Measurements from ENCODE around the gene GRIK1.

The GRIK1 gene

DNA sequence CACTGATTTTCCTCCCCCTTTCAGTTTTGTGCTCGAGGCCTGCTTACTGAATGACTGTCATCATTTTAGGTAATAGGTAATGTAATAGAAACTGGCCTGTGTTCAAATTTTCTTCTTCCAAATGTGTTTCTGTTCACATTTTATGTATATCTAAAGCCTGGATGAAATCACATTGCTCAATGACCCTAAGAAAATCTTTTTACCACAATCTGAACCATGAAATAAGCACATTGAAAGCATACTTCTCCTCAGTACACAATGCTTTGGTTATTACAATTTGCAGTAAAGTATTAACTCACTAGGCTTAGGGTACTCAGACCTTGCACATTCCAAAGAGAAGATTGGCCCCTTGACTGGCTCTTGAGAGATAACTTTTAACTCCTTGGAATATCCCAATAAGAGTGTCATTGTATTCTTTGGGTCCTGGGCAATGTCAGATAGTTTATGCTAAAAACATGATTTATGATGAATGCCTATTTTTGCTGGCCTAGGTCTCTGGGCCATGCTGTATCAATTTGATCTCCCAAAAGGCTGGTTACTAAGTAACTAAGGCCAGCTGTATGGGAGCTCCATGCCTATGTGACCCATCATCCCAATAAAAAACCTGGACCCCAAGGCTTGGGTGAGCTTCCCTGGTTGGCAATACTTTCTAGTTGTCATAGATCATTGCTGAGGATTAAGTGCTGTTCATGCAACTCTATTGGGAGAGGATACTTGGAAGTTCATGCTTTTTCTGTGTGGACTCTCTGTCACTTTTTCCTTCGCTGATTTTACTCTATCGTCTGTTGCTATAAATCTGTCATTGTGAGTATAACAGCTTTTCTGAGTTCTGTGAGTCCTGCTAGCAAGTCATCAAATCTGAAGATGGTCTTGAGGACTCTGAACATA lies 293.9 kb downstream of the GRIK1 start:
- H3K36me3 ChIP-seq (ENCODE audit: control insufficient read depth, insufficient read depth, low read length) = no peaks in the 10 kb centered on the region
- H3K4me3 ChIP-seq (ENCODE audit: low read depth, low read length) = no peak overlapping the region
- no peaks in the 10 kb centered on the region for H3K27me3 ChIP-seq (ENCODE audit: control insufficient read depth, insufficient read depth, low read length)
- no peak overlapping the region for H3K9ac ChIP-seq (ENCODE audit: low read length)
- no peaks in the 10 kb centered on the region for H3K9me3 ChIP-seq (ENCODE audit: control insufficient read depth, insufficient read depth, low read depth, low read length)
- H3K27ac ChIP-seq (ENCODE audit: low read depth, low read length) = no peak overlapping the region
- H3K4me1 ChIP-seq (ENCODE audit: control insufficient read depth, insufficient read depth, low read length) = no peaks in the 10 kb centered on the region

DNA sequence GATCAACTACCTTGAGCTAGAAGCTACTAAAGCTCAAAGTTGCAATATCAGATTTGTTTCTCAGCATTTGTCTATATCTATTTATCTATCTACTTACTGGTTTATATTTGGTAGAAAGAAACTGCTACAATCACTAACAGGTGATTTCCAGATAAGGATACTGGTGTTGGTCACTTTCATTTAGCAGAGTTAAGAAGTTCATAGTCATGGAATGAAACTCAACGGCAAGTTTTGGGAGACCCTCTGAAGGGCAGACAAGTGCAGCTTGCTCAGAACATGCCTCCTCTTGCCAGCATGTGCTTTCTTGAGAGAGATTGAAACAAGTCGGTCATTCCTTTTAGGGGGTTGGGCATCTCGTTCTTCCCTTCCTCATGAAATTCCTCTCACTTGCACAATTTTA lies 296.5 kb downstream of the GRIK1 start:
- no peaks in the 10 kb centered on the region for H3K27me3 ChIP-seq (ENCODE audit: control insufficient read depth, insufficient read depth, low read length)
- no peak overlapping the region for H3K27ac ChIP-seq (ENCODE audit: low read depth, low read length)
- H3K9ac ChIP-seq (ENCODE audit: low read length) = no peak overlapping the region
- H3K4me3 ChIP-seq (ENCODE audit: low read depth, low read length) = no peak overlapping the region
- H3K36me3 ChIP-seq (ENCODE audit: control insufficient read depth, insufficient read depth, low read length) = no peaks in the 10 kb centered on the region
- H3K9me3 ChIP-seq (ENCODE audit: control insufficient read depth, insufficient read depth, low read depth, low read length) = no peaks in the 10 kb centered on the region
- no peaks in the 10 kb centered on the region for H3K4me1 ChIP-seq (ENCODE audit: control insufficient read depth, insufficient read depth, low read length)

DNA sequence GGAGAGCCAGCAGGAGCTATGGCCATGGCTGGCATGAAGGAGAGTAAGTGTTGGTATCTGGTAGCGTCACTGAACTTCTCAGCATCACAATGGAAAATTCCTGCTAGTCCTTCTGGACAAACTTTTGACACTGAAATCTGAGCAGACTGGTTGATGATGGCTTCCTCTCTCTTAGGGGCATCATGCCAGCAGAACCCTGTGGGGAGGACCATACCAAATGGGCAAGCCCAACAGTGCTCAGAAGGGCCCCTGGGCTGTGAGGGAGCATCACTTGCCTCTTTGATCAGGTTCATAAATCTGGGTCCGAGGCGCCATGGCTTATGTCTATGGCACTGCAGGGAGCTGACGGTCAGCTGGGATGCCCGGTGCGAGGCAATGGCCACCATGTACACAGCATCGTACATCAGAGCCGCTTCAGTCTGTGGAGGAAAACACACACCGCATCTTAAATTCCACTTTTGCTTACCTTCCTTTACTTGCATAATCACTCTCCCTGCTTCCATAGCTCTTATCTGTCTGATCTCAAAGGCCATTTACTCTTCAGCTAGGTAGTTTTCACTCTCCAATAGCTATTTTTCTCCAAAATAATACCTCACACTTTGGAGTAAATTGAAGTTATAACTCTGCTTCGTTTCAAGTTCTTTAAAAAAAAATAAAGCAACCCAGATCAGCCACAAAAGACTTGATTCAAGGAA lies 297.1 kb downstream of the GRIK1 start:
- Histone ChIP-seq H3K4me3 (ENCODE audit: low read depth, low read length) (no peak overlapping the region), H3K27me3 (ENCODE audit: control insufficient read depth, insufficient read depth, low read length) (no peaks in the 10 kb centered on the region), H3K9me3 (ENCODE audit: control insufficient read depth, insufficient read depth, low read depth, low read length) (no peaks in the 10 kb centered on the region), H3K27ac (ENCODE audit: low read depth, low read length) (no peak overlapping the region), H3K9ac (ENCODE audit: low read length) (no peak overlapping the region), H3K36me3 (ENCODE audit: control insufficient read depth, insufficient read depth, low read length) (no peaks in the 10 kb centered on the region), H3K4me1 (ENCODE audit: control insufficient read depth, insufficient read depth, low read length) (no peaks in the 10 kb centered on the region)

DNA sequence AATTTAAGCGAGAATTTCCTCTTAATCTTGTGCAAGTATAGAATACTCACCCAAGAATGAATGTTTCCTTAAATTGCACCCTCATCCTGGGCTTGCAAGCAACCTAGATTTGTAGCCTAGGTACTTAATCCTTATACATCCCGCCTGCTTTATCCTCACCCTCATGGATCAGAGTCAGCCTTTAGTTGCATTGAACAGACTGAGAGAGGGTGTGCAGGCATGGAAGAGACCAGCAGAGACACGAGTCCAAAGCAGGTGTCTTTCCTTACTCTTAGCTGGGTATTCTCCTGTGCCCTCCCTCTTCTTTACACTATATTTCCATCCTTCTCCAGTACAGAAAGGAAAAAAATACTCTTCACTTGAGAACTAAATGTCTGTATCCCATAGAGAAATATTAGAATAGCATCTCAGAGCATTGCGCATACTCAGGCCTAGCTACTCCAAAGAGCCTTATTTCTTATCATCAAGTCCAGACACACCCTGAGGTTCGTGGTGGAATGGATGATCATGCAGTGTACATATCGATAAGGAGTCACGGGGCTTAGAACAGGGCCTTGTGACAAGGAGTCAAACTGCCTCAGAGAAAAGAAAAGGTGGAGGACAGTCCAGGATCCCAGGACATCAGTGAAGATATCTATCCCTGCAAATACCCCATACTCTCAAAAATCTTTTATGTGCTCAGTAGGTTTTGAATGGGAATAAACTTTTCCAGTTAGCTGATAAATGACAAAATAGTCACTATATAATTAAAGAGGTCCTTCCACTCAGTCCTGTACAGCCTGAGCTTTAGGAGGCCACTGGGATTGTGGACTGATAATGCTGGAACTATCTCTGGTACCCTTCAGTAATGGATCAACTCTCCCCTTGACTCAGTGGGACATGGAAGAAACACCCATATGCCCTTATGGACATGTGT lies 297.9 kb downstream of the GRIK1 start:
- Histone ChIP-seq H3K4me3 (ENCODE audit: low read depth, low read length) (no peak overlapping the region), H3K27ac (ENCODE audit: low read depth, low read length) (no peak overlapping the region), H3K27me3 (ENCODE audit: control insufficient read depth, insufficient read depth, low read length) (no peaks in the 10 kb centered on the region), H3K36me3 (ENCODE audit: control insufficient read depth, insufficient read depth, low read length) (no peaks in the 10 kb centered on the region), H3K4me1 (ENCODE audit: control insufficient read depth, insufficient read depth, low read length) (no peaks in the 10 kb centered on the region), H3K9ac (ENCODE audit: low read length) (no peak overlapping the region), H3K9me3 (ENCODE audit: control insufficient read depth, insufficient read depth, low read depth, low read length) (no peaks in the 10 kb centered on the region)

DNA sequence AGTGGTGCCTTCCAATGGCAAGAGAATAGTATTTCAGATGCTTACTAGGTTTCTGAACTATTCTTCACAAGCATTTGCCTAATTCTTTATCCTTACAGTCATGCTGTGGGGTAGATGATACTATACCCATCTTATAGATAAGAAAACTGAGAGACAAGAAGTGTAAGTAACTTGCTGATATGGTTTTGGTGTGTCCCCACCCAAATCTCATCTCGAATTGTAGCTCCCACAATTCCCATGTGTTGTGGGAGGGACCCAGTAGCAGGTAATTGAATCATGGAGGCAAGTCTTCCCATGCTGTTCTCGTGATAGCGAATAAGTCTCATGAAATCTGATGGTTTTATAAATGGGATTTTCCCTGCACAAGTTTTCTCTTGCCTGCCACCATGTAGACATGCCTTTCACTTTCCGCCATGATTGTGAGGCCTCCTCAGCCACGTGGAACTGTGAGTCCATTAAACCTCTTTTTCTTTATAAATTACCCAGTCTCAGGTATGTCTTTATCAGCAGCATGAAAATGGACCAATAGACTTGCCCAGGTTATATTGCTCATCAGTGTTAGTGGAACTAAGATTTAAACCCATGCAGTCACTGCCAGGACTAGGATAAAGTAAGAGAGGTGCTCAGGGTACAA lies 298.7 kb downstream of the GRIK1 start:
- Histone ChIP-seq H3K36me3 (ENCODE audit: control insufficient read depth, insufficient read depth, low read length) (no peaks in the 10 kb centered on the region), H3K9ac (ENCODE audit: low read length) (no peak overlapping the region), H3K27me3 (ENCODE audit: control insufficient read depth, insufficient read depth, low read length) (no peaks in the 10 kb centered on the region)

DNA sequence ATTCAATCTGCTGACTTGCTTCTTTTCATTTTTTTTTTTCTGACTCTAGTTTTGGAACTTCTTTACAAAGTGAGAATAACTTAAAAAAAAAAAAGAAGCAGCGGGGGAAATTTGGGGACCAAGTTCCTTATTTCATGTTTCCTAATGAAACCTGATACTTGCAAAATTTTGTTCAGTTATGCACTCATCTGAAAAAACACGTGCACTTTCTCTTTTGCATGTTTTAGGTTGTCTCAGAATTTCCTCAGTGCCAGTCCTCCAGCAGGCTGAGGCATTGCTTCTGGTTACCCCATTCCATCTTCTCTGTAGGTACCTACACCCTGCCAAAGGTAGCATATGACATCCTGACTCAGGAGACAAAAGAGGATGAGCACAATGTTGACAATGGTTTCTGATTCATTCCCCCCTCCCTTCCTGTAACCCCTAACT lies 299.7 kb downstream of the GRIK1 start:
- H3K36me3 ChIP-seq (ENCODE audit: control insufficient read depth, insufficient read depth, low read length) = no peaks in the 10 kb centered on the region
- H3K9me3 ChIP-seq (ENCODE audit: control insufficient read depth, insufficient read depth, low read depth, low read length) = no peaks in the 10 kb centered on the region
- no peak overlapping the region for H3K4me3 ChIP-seq (ENCODE audit: low read depth, low read length)
- H3K9ac ChIP-seq (ENCODE audit: low read length) = no peak overlapping the region
- no peaks in the 10 kb centered on the region for H3K27me3 ChIP-seq (ENCODE audit: control insufficient read depth, insufficient read depth, low read length)
- no peaks in the 10 kb centered on the region for H3K4me1 ChIP-seq (ENCODE audit: control insufficient read depth, insufficient read depth, low read length)
- no peak overlapping the region for H3K27ac ChIP-seq (ENCODE audit: low read depth, low read length)

More for the DNA sequence above, 298.7 kb downstream of the GRIK1 start:
- no peaks in the 10 kb centered on the region for H3K9me3 ChIP-seq (ENCODE audit: control insufficient read depth, insufficient read depth, low read depth, low read length)
- H3K27ac ChIP-seq (ENCODE audit: low read depth, low read length) = no peak overlapping the region
- H3K4me3 ChIP-seq (ENCODE audit: low read depth, low read length) = no peak overlapping the region
- H3K4me1 ChIP-seq (ENCODE audit: control insufficient read depth, insufficient read depth, low read length) = no peaks in the 10 kb centered on the region

DNA sequence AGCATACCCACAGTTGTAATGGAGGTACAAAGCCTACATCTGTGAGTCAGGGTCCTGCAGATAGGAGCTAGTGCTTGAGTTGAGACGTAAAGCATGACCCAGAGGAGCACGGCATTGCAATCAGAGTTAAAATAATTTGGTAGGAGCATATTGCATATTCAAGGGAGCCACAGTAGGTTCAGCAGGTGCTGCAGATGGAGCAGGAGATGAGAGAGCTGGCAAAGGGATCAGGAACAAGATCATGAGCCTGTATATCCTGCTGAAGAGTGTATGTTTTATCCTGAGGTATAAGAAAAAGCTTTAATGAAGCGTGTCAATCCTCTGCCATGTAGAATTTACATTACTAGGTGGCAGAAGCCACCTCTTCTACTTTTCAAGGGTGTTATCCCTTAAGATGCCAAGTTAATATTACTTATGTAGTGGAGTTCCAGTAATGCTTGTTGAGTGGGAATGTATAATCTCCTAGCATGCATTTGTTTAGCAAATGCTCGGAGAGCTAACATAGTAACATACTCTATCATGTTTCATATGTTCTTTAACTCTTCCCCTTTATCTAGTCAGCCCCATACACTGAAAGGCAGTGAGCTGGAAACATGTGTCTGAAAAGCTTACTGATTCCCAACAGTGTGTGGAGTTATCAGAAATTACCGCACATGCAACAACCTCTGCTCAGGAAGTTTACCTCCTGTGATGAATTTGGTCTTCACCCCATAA lies 300.3 kb downstream of the GRIK1 start:
- no peaks in the 10 kb centered on the region for H3K36me3 ChIP-seq (ENCODE audit: control insufficient read depth, insufficient read depth, low read length)
- no peaks in the 10 kb centered on the region for H3K4me1 ChIP-seq (ENCODE audit: control insufficient read depth, insufficient read depth, low read length)
- H3K9ac ChIP-seq (ENCODE audit: low read length) = no peak overlapping the region
- H3K27ac ChIP-seq (ENCODE audit: low read depth, low read length) = no peak overlapping the region
- H3K27me3 ChIP-seq (ENCODE audit: control insufficient read depth, insufficient read depth, low read length) = no peaks in the 10 kb centered on the region
- no peak overlapping the region for H3K4me3 ChIP-seq (ENCODE audit: low read depth, low read length)
- no peaks in the 10 kb centered on the region for H3K9me3 ChIP-seq (ENCODE audit: control insufficient read depth, insufficient read depth, low read depth, low read length)

DNA sequence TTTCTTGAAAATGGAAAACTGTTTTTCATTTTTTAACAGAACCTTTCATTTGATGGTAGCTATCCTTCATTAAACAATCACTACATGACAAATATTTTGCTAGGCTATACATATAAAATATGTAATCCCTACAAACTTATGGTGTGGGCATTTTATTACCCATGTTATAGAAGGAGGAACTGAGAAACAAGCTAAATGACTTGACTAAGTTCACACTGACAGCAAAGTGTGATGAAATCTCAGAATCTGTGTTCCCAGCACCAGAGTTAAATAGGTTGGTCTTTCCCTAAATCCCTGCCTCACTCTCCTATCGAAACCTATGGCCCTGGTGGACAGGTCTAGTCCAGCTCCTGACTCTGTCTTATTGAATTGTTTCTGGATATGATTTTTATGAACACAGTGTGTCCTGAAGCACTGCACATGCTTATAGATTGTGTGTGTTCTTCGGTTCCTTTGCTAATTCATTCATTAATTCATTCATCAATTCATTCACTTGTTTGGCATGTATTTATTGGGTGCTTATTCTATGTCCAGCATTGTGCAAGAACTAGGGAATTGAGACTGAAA lies 301.0 kb downstream of the GRIK1 start:
- H3K4me3 ChIP-seq (ENCODE audit: low read depth, low read length) = no peak overlapping the region
- no peaks in the 10 kb centered on the region for H3K9me3 ChIP-seq (ENCODE audit: control insufficient read depth, insufficient read depth, low read depth, low read length)
- no peaks in the 10 kb centered on the region for H3K27me3 ChIP-seq (ENCODE audit: control insufficient read depth, insufficient read depth, low read length)
- no peak overlapping the region for H3K9ac ChIP-seq (ENCODE audit: low read length)
- no peaks in the 10 kb centered on the region for H3K36me3 ChIP-seq (ENCODE audit: control insufficient read depth, insufficient read depth, low read length)
- no peak overlapping the region for H3K27ac ChIP-seq (ENCODE audit: low read depth, low read length)
- H3K4me1 ChIP-seq (ENCODE audit: control insufficient read depth, insufficient read depth, low read length) = no peaks in the 10 kb centered on the region

DNA sequence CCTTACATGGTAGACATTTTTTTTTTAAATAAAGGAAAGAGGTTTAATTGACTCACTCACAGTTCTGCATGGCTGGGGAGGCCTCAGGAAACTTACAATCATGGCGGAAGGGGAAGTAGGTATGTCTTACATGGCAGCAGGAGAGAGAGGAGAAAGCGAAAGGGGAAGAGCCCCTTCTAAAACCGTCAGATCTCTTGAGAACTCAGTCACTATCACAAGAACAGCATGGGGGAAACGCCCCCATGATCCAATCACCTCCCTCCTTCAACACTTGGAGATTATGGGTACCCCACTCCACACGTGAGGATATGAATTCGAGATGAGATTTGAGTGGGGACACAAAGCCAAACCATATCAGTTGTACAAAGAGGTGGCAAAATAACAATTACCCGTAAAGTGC lies 301.7 kb downstream of the GRIK1 start:
- H3K36me3 ChIP-seq (ENCODE audit: control insufficient read depth, insufficient read depth, low read length) = no peaks in the 10 kb centered on the region
- no peak overlapping the region for H3K9ac ChIP-seq (ENCODE audit: low read length)
- no peak overlapping the region for H3K27ac ChIP-seq (ENCODE audit: low read depth, low read length)
- H3K4me1 ChIP-seq (ENCODE audit: control insufficient read depth, insufficient read depth, low read length) = no peaks in the 10 kb centered on the region
- no peaks in the 10 kb centered on the region for H3K9me3 ChIP-seq (ENCODE audit: control insufficient read depth, insufficient read depth, low read depth, low read length)
- H3K27me3 ChIP-seq (ENCODE audit: control insufficient read depth, insufficient read depth, low read length) = no peaks in the 10 kb centered on the region
- H3K4me3 ChIP-seq (ENCODE audit: low read depth, low read length) = no peak overlapping the region

DNA sequence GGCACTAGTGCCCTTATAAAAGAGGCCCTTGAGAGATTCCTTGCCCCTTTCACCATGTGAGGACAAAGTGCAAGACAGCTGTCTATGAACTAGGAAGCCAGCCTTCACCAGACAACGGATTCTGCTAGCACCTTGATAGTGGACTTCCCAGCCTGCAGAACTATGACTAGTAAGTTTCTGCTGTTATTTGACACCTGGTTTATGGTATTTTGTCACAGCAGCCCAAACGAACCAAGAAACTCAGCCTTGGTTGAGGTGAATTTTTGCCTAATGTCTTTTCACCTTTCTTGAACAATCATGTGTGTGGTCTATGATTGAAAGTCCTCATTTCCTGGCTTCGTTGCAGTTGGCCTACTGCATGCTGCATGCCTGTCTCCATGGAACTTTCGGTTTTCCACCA lies 302.2 kb downstream of the GRIK1 start:
- Histone ChIP-seq H3K4me3 (ENCODE audit: low read depth, low read length) (no peak overlapping the region), H3K27ac (ENCODE audit: low read depth, low read length) (no peak overlapping the region), H3K4me1 (ENCODE audit: control insufficient read depth, insufficient read depth, low read length) (no peaks in the 10 kb centered on the region), H3K27me3 (ENCODE audit: control insufficient read depth, insufficient read depth, low read length) (no peaks in the 10 kb centered on the region), H3K9me3 (ENCODE audit: control insufficient read depth, insufficient read depth, low read depth, low read length) (no peaks in the 10 kb centered on the region), H3K9ac (ENCODE audit: low read length) (no peak overlapping the region), H3K36me3 (ENCODE audit: control insufficient read depth, insufficient read depth, low read length) (no peaks in the 10 kb centered on the region)
